Activated CD4-positive, alpha-beta T cell treated with anti-CD3 and anti-CD28 coated beads, Interleukin-2, amount 10 ng/mL, durations not matched to agents 7 days and 5 days (primary cell): ENCODE measurements around the gene PSMC3IP. TPM values are rescaled to one million over a fixed set of nuclear protein-coding genes. Genes with fewer than 3 reads are reported as not detected.
"Not testable (repeated sequence)": the region's sequence is repeated elsewhere in the genome, so short reads cannot be mapped to it uniquely, and the experiment has no call there.

Source experiments
- CTCF ChIA-PET: fragments of 350-600 bp; sonication (Branson Sonifier 250); formaldehyde crosslinking; loops from one replicate; lab custom pipeline; 2021; ENCODE audit warnings: antibody characterized with exemption; lab: Charles Lee
- POLR2A ChIA-PET: fragments of 350-600 bp; sonication (Branson Sonifier 250); formaldehyde crosslinking; loops from one replicate; lab custom pipeline; 2021; ENCODE audit warnings: antibody characterized with exemption; lab: Charles Lee
- DNase-seq: peaks from one replicate; pipeline ENCODE4 v3.0.0-alpha.2; 2020
- H3K27ac Mint-ChIP-seq: one replicate; pipeline ENCODE4 v1.8.0; 2021; ENCODE audit warnings: mild to moderate bottlenecking, moderate library complexity, mixed read lengths
- H3K27me3 Mint-ChIP-seq: one replicate; pipeline ENCODE4 v1.8.0; 2021; ENCODE audit warnings: mixed read lengths
- H3K36me3 Mint-ChIP-seq: one replicate; pipeline ENCODE4 v1.8.0; 2021; ENCODE audit warnings: low read depth, mixed read lengths
- H3K4me1 Mint-ChIP-seq: one replicate; pipeline ENCODE4 v1.8.0; 2021; ENCODE audit warnings: mixed read lengths
- H3K4me3 Mint-ChIP-seq: one replicate; pipeline ENCODE4 v1.8.0; 2021; ENCODE audit warnings: mild to moderate bottlenecking, moderate library complexity, mixed read lengths
- H3K9me3 Mint-ChIP-seq: one replicate; pipeline ENCODE4 v1.8.0; 2021; ENCODE audit warnings: mixed read lengths
- total RNA-seq, 2 experiments: library from RNA; stranded (reverse); gene quantifications; one replicate each; pipeline ENCODE4 v1.2.3, GENCODE V29; 2021

Gene PSMC3IP, protein sequence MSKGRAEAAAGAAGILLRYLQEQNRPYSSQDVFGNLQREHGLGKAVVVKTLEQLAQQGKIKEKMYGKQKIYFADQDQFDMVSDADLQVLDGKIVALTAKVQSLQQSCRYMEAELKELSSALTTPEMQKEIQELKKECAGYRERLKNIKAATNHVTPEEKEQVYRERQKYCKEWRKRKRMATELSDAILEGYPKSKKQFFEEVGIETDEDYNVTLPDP
- 10 to 100 TPM; 17.4 to 18.5 TPM for total RNA-seq

DNA sequence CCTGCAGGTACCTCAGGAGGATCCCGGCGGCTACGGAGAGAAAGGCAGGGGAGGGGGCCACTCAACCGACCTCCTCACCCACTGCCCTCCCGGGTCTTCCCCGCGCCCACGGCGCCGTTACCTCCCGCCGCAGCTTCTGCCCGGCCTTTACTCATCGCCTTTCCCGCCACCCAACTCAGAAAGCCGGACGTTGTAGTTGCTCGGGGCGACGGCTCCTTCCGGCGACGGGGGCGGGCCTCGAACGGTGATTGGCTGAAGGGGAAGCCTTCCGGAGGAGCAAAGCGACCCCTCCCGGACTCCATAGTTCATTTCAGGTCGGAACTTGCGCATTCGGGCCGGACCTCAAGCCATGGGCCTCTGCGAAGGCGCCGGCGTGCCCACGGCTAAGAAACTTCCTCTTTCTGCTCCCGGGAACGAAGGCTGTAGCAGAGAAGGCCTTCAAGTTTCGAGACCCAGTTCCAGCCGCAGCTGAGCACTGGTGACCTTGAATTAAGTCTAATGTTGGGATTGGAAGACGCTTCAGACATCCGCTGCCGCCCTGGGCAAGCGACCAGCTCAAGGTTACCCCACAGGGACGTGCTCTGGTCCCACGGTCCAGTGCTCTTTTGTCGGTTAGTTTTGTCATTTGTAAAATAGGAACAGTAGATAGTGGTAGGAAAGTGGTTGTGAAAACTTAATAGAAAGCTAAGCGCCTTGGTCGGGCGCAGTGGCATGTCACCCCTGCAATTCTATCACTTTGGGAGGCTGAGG is at the start of gene PSMC3IP:
PSMC3IP (minus strand) TSS at position 198 of the 750 bp plus-strand sequence; CDS start at position 155, 43 bp downstream.
- DNase-seq, result peak; percentile 96
- ChIA-PET POLR2A (interaction anchor here (0.6 to 1.6 kb wide), 5 partner anchors 10 to 233 kb away, joined by 3 to 8 read pairs (median 5); partner anchors contain the start of gene NAGLU), CTCF (interaction anchor here (0.5 to 3.8 kb wide), 54 partner anchors 8 to 1328 kb away, joined by 3 to 38 read pairs (median 4); partner anchors contain the start of genes BECN1, CCR10, CNTD1 and COA3)
- Mint-ChIP-seq H3K27ac (peak within 1 kb of the TSS; percentile 94), H3K36me3 (peaks cover 40% of the 10 kb centered on the region), H3K9me3 (no peaks in the 10 kb centered on the region), H3K4me3 (peak within 1 kb of the TSS; percentile 97), H3K4me1 (peaks cover 38% of the 10 kb centered on the region), H3K27me3 (no peaks in the 10 kb centered on the region)

DNA sequence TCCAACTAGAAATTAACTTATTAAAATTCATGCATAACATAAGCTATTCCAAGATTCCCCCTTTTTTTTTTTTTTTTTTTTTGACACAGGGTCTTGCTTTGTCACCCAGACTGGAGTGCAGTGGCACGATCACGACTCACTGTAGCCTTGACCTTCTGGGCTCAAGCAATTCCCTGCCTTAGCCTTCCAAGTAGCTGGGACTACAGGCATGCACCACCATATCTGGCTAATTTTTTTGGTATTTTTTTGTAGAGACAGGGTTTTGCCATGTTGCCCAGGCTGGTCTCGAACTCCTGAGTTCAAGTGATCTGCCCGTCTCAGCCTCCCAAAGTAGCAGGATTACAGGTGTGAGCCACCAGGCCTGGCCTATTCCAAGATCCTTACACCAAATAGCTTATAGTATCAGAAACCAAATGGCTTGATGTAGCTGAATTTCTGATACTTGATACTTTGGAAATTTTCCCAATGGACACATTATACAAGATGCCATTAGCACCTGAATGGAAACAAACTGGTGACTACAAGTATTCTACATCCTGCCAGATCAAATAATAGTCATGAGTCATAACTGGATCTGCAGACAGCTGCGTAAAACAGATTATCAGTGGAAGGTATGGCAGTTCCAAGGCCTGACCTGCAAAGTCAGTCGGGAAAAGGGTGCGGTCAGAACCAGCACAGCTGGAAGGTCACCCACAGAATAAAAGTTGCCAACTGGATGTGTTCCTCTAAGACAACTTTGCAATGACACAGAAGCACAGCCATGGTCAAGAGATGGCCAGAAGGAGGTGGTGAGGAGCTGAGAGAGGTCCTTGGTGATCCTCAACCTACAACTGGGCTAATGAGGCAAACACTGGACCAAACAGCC is 46.4 kb upstream of the PSMC3IP start:
- no peaks in the 10 kb centered on the region for H3K27me3 Mint-ChIP-seq
- no peak overlapping the region for H3K4me3 Mint-ChIP-seq
- H3K4me1 Mint-ChIP-seq, result peaks cover 2% of the 10 kb centered on the region
- DNase-seq, result no peak
- POLR2A ChIA-PET, result no interaction called here
- no peaks in the 10 kb centered on the region for H3K36me3 Mint-ChIP-seq
- CTCF ChIA-PET, result interaction anchor here (0.6 to 1.4 kb wide), 3 partner anchors 45 to 1196 kb away, joined by 3 to 4 read pairs (median 3); no protein-coding TSS in a partner anchor
- no peaks in the 10 kb centered on the region for H3K9me3 Mint-ChIP-seq
- no peak overlapping the region for H3K27ac Mint-ChIP-seq

DNA sequence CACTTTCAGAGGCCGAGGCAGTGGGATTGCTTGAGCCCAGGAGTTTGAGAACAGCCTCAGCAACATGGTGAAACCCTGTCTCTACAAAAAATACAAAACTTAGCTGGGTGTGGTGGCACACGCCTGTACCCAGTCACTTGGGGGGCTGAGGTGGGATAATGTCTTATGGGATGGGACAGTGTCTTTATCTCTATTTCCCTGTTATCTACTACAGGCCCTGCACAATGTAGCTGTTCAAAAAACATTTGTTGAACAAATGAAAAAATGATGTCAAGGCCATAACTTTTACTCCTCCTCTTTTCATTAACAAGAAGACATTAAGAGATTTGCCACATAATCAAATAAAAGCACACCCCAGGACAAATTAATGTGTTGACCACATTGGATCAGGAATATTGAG is 45.7 kb upstream of the PSMC3IP start:
- Mint-ChIP-seq H3K4me3 (no peak overlapping the region), H3K36me3 (no peaks in the 10 kb centered on the region), H3K27me3 (no peaks in the 10 kb centered on the region), H3K27ac (no peak overlapping the region), H3K4me1 (peaks cover 8% of the 10 kb centered on the region), H3K9me3 (no peaks in the 10 kb centered on the region)
- DNase-seq, result no peak
- ChIA-PET POLR2A (no interaction called here), CTCF (interaction anchor here (0.6 to 1.4 kb wide), 4 partner anchors 9 to 1196 kb away, joined by 3 to 4 read pairs (median 3); no protein-coding TSS in a partner anchor)

DNA sequence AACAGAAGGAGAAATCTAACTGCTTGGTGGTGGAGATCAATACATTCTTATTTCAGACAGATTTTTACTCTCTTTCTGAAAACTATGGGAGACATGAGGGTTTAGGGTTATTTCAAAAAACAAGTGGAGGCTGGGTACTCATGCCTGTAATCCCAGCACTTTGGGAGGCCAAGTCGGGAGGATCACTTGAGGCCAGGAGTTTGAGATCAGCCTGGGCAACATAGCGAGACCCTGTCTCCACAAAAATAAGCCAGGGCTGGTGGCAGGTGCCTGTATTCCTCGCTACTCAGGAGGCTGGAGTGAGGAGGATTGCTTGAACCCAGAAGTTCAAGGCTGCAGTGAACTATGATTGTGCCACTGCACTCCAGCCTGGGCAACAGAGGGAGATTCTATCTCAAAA is 44.5 kb upstream of the PSMC3IP start:
- CTCF ChIA-PET, POLR2A ChIA-PET: not testable (repeated sequence)

DNA sequence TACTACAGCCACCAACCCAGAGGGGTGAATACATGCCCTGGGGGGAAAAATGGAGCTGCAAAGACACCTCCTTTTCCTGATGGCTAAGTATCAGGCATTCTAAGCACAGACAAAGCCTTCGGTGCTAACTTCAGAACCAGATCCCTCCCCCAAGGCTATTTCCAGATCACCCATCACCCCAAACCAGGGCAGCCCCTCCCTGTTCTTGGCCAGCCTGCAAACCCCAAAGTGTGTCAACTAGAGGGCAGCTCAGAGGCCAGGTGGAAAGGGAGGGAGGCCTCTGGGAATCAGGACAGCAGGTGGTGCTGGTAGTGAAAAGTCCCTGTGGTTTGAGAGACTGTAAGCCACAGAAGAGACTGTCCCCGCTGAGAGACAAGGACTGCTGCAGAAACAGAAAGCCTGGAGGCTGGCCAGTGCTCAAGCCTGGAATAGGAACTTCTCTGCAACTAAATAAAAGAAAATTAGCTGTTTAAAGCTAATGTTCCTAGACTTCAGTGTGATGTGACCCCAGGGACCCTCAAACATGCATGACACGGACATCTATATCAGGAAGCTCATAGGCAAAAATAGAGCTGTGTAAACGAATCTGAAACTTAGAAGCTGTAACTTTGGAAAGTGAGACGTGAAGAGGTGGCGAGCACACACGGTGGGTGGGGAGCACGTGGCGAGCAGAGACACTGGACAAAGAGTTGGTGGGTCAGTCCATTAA is 41.1 kb upstream of the PSMC3IP start:
- Mint-ChIP-seq H3K4me1 (peaks cover 12% of the 10 kb centered on the region), H3K36me3 (peaks cover 23% of the 10 kb centered on the region), H3K27ac (no peak overlapping the region), H3K9me3 (no peaks in the 10 kb centered on the region), H3K27me3 (no peaks in the 10 kb centered on the region), H3K4me3 (no peak overlapping the region)
- ChIA-PET CTCF (interaction anchor here (1.2 to 3.1 kb wide), 2 partner anchors 10 to 40 kb away, joined by 3 to 13 read pairs; partner anchors contain the start of genes RETREG3 and TUBG1), POLR2A (no interaction called here)
- no peak for DNase-seq

More for the DNA sequence above, 44.5 kb upstream of the PSMC3IP start:
- not testable (repeated sequence) for H3K4me3 Mint-ChIP-seq, H3K27me3 Mint-ChIP-seq, H3K36me3 Mint-ChIP-seq, H3K27ac Mint-ChIP-seq, H3K9me3 Mint-ChIP-seq, DNase-seq
- peaks cover 12% of the 10 kb centered on the region for H3K4me1 Mint-ChIP-seq

DNA sequence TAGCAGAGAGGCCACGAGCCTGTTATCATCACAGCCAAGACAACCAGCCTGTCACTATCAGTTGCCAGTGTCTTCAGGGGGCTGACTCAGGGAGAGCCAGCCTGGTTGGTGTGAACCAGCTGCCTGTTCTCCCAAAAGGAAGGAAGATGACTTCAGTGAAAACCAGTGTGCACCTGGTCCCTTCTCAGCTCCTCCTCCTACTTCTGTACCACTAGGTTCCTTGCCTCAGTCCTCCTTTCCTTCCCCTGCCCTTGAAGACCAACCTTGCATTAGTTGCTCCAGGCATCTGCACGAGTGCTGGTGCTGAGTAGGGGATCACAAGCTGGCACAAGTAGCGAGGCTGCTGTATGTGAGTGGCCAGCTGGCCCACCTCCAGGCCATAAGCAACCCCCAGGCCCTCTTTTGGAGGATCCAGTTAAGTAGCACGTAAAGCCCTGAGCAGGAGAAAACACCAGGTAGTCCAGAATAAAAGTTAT is 40.5 kb upstream of the PSMC3IP start:
- Mint-ChIP-seq H3K4me1 (peaks cover 12% of the 10 kb centered on the region), H3K9me3 (no peaks in the 10 kb centered on the region), H3K4me3 (no peak overlapping the region), H3K27ac (peak overlapping the region; percentile 17), H3K36me3 (peaks cover 27% of the 10 kb centered on the region), H3K27me3 (no peaks in the 10 kb centered on the region)
- POLR2A ChIA-PET, result no interaction called here
- DNase-seq, result no peak
- CTCF ChIA-PET, result interaction anchor here (1.1 to 3.1 kb wide), 2 partner anchors 9 to 40 kb away, joined by 3 to 13 read pairs; partner anchors contain the start of genes PSMC3IP, RETREG3 and TUBG1

DNA sequence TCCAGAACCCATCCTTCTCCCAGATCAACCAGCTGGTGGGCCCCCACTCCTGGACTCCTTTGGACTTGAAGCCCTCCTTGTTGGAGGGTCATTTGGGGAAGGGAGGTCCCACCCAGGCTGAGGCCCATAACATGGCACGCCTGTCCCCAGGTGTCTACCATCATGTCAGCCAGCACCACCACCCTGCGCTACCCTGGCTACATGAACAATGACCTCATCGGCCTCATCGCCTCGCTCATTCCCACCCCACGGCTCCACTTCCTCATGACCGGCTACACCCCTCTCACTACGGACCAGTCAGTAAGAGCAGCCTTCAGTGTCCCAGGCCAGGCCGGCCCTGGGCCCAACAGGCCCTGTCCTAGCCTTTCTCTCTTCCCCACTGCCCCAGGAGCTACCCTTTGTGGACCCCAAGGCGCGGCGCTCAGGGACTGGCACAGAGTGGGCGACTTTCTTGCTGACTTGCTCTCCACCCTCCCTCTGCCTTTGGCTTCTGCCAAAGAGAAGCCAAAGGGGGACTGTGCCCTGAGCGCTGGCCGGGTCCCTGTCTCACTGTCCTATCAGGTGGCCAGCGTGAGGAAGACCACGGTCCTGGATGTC is 36.3 kb upstream of the PSMC3IP start:
- H3K36me3 Mint-ChIP-seq, result peaks cover 36% of the 10 kb centered on the region
- CTCF ChIA-PET, result no interaction called here
- POLR2A ChIA-PET, result no interaction called here
- no peak overlapping the region for H3K4me3 Mint-ChIP-seq
- no peaks in the 10 kb centered on the region for H3K9me3 Mint-ChIP-seq
- H3K4me1 Mint-ChIP-seq, result peaks cover 15% of the 10 kb centered on the region
- no peak overlapping the region for H3K27ac Mint-ChIP-seq
- no peak for DNase-seq
- H3K27me3 Mint-ChIP-seq, result no peaks in the 10 kb centered on the region

DNA sequence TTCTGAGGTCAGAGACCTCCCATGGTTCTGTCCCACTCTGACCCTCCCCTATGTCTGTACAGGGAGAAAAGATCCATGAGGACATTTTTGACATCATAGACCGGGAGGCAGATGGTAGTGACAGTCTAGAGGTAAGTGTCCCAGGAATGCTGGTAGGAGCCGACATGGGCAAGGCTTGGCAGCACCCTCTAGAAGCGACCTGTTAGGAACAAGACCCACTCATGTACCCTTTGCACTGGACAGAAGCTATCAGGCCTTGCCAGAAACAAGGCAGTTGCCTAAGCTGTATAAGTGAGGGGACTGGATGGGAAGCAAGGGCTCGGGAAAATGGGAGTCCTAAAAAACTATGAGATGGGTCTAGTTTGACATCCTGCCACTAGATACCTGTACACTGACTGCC is 34.5 kb upstream of the PSMC3IP start:
- H3K27ac Mint-ChIP-seq, result no peak overlapping the region
- peaks cover 36% of the 10 kb centered on the region for H3K36me3 Mint-ChIP-seq
- no peaks in the 10 kb centered on the region for H3K27me3 Mint-ChIP-seq
- H3K4me3 Mint-ChIP-seq, result no peak overlapping the region
- H3K4me1 Mint-ChIP-seq, result peaks cover 18% of the 10 kb centered on the region
- CTCF ChIA-PET, result no interaction called here
- H3K9me3 Mint-ChIP-seq, result no peaks in the 10 kb centered on the region
- POLR2A ChIA-PET, result no interaction called here
- no peak for DNase-seq

DNA sequence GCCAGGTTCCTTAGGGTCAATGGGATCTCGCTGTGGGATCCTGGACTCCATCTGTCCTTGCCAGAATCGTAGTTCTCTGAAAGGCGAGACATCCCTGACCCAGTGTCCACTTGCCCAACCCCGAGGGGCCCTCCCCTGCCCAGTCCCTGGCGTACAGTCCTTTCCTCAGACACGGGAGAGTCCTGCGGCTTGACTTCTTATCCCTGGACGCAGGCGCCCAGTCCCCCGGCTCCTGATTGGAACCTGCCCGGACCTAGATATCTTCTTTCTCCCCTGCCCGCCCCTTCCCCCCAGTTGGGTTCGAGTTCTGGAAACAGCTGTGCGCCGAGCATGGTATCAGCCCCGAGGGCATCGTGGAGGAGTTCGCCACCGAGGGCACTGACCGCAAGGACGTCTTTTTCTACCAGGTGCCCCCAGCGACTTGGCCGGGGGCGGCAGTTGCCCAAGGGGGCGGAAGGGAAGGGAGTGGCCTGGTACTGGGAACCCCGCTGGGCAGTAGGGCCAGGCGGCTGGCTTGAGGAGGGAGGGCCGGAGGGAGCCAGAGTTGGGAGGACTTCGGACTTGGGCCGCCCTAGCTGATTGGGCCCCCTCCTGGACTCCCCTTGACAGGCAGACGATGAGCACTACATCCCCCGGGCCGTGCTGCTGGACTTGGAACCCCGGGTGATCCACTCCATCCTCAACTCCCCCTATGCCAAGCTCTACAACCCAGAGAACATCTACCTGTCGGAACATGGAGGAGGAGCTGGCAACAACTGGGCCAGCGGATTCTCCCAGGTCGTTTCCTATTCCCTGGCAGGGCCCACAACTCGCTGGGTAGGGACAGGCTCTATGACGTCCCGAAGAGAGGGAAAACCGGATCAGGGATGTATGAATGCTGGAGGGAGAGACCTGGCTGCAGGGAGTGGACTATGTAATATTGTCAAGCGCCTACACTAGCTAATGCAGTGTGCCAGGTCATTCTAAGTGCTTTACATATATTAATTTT is 32.6 kb upstream of the PSMC3IP start:
- POLR2A ChIA-PET, result interaction anchor here (0.8 to 0.9 kb wide), 2 partner anchors 68 to 69 kb away, joined by 4 to 6 read pairs; no protein-coding TSS in a partner anchor
- H3K4me1 Mint-ChIP-seq, result peaks cover 35% of the 10 kb centered on the region
- peak overlapping the region; percentile 95 for H3K27ac Mint-ChIP-seq
- H3K9me3 Mint-ChIP-seq, H3K27me3 Mint-ChIP-seq: not testable (repeated sequence)
- H3K4me3 Mint-ChIP-seq, result peak overlapping the region; percentile 98
- peaks cover 37% of the 10 kb centered on the region for H3K36me3 Mint-ChIP-seq
- CTCF ChIA-PET, result interaction anchor here (0.7 to 3.0 kb wide), 5 partner anchors 8 to 339 kb away, joined by 3 to 15 read pairs (median 5); partner anchors contain the start of gene PSMC3IP
- DNase-seq, result peak; percentile 32

GRCh38 chr17:42609182-42609813 is 31.8 kb upstream of the PSMC3IP start, which contains the start of the genes RETREG3 and TUBG1:
TSS of gene RETREG3 (minus strand) at chr17:42609374. CDS start at chr17:42609324, 50 bp downstream.
TSS of gene TUBG1 (plus strand) at chr17:42609683. CDS start at chr17:42609738, 55 bp downstream.
- H3K4me3 Mint-ChIP-seq, result peak within 1 kb of the TSS; percentile 98
- H3K9me3 Mint-ChIP-seq, result no peaks in the 10 kb centered on the region
- ChIA-PET CTCF (interaction anchor here (0.6 to 3.0 kb wide), 4 partner anchors 9 to 523 kb away, joined by 3 to 15 read pairs (median 8); partner anchors contain the start of gene PSMC3IP), POLR2A (interaction anchor here (0.8 to 0.9 kb wide), 2 partner anchors 68 to 70 kb away, joined by 4 to 6 read pairs; no protein-coding TSS in a partner anchor)
- H3K27ac Mint-ChIP-seq, result peak within 1 kb of the TSS; percentile 95
- no peaks in the 10 kb centered on the region for H3K27me3 Mint-ChIP-seq
- peaks cover 34% of the 10 kb centered on the region for H3K36me3 Mint-ChIP-seq
- peaks cover 40% of the 10 kb centered on the region for H3K4me1 Mint-ChIP-seq
- peak; percentile 99 for DNase-seq
